ENCODE measurements around the gene ZNF385B. TPM values are rescaled to one million over a fixed set of nuclear protein-coding genes. Genes with fewer than 3 reads are reported as not detected.

ZNF385B gene
- total RNA-seq, 4 donors from 2014 or later = 2.2 to 5.0 (median 4.0) TPM

- peaks cover 0 to 16% (median 13%) of the 10 kb centered on the region in 4 donors for H3K4me1 ChIP-seq
- WGBS = 33% methylated on average over 5 of the region's 5 CpGs
- no peak overlapping the region for H3K4me3 ChIP-seq
- no peaks in the 10 kb centered on the region for H3K27me3 ChIP-seq
- TF ChIP-seq POLR2A (IDR thresholded peaks at IDR 0.05; ENCODE audit: low read depth) (no peak), POLR2AphosphoS5 (IDR thresholded peaks at IDR 0.05) (no peak), CTCF (IDR thresholded peaks at IDR 0.05) (no peak), EP300 (IDR thresholded peaks at IDR 0.05) (no peak)
- peak overlapping the region in 3 of 4 donors; percentile 24 to 44 (median 33) for H3K27ac ChIP-seq (replicated peaks in 1 of 4)
- intact Hi-C loops (cut with DNase I) = no loop called here
- no peaks in the 10 kb centered on the region for H3K9me3 ChIP-seq
- no peaks in the 10 kb centered on the region for H3K36me3 ChIP-seq
- no peak for DNase-seq (ENCODE audit: extremely low spot score)
Measured at GRCh38 chr2:179487010-179487731, 374.2 kb downstream of the ZNF385B start.

GRCh38 chr2:179483131-179483530 is 378.3 kb downstream of the ZNF385B start:
- Histone ChIP-seq H3K36me3 (no peaks in the 10 kb centered on the region), H3K4me3 (no peak overlapping the region), H3K9me3 (no peaks in the 10 kb centered on the region), H3K27ac (replicated peaks in 1 of 4) (no peak overlapping the region), H3K4me1 (peaks cover 0 to 27% (median 24%) of the 10 kb centered on the region in 4 donors), H3K27me3 (no peaks in the 10 kb centered on the region)
- DNase-seq (ENCODE audit: extremely low spot score) = no peak
- intact Hi-C loops (cut with DNase I) = no loop called here
- WGBS = 77% methylated on average over 6 of the region's 6 CpGs
- no peak for TF ChIP-seq POLR2A (IDR thresholded peaks at IDR 0.05; ENCODE audit: low read depth)
- no peak for TF ChIP-seq EP300 (IDR thresholded peaks at IDR 0.05)
- no peak for TF ChIP-seq POLR2AphosphoS5 (IDR thresholded peaks at IDR 0.05)
- TF ChIP-seq CTCF (IDR thresholded peaks at IDR 0.05) = no peak

GRCh38 chr2:179479947-179480346 is 381.5 kb downstream of the ZNF385B start:
- Histone ChIP-seq H3K9me3 (no peaks in the 10 kb centered on the region), H3K4me1 (peaks cover 0 to 11% (median 10%) of the 10 kb centered on the region in 4 donors), H3K27ac (replicated peaks in 1 of 4) (no peak overlapping the region), H3K4me3 (no peak overlapping the region), H3K27me3 (no peaks in the 10 kb centered on the region), H3K36me3 (no peaks in the 10 kb centered on the region)
- 60% methylated on average over 3 of the region's 3 CpGs for WGBS
- TF ChIP-seq POLR2AphosphoS5 (IDR thresholded peaks at IDR 0.05) = no peak
- TF ChIP-seq CTCF (IDR thresholded peaks at IDR 0.05) = no peak
- TF ChIP-seq EP300 (IDR thresholded peaks at IDR 0.05) = no peak
- no peak for TF ChIP-seq POLR2A (IDR thresholded peaks at IDR 0.05; ENCODE audit: low read depth)
- intact Hi-C loops (cut with DNase I) = no loop called here
- no peak for DNase-seq (ENCODE audit: extremely low spot score)

- TF ChIP-seq POLR2A (IDR thresholded peaks at IDR 0.05; ENCODE audit: low read depth) (no peak), EP300 (IDR thresholded peaks at IDR 0.05) (no peak), POLR2AphosphoS5 (IDR thresholded peaks at IDR 0.05) (no peak), CTCF (IDR thresholded peaks at IDR 0.05) (no peak)
- Histone ChIP-seq H3K4me3 (no peak overlapping the region), H3K27ac (replicated peaks in 1 of 4) (no peak overlapping the region), H3K36me3 (no peaks in the 10 kb centered on the region), H3K9me3 (no peaks in the 10 kb centered on the region), H3K4me1 (peaks cover 0 to 11% (median 10%) of the 10 kb centered on the region in 4 donors), H3K27me3 (no peaks in the 10 kb centered on the region)
- no peak for DNase-seq (ENCODE audit: extremely low spot score)
- intact Hi-C loops (cut with DNase I) = no loop called here
Measured at GRCh38 chr2:179478771-179479170, 382.6 kb downstream of the ZNF385B start.

- intact Hi-C loops (cut with DNase I) = no loop called here
- WGBS = 77% methylated on average over 2 of the region's 2 CpGs
Measured at GRCh38 chr2:179470992-179471391, 390.4 kb downstream of the ZNF385B start.

More at GRCh38 chr2:179470992-179471391, 390.4 kb downstream of the ZNF385B start:
- no peak for DNase-seq (ENCODE audit: extremely low spot score)
- Histone ChIP-seq H3K27me3 (no peaks in the 10 kb centered on the region), H3K36me3 (no peaks in the 10 kb centered on the region), H3K9me3 (no peaks in the 10 kb centered on the region), H3K4me3 (no peak overlapping the region), H3K27ac (replicated peaks in 1 of 4) (no peak overlapping the region), H3K4me1 (no peaks in the 10 kb centered on the region)
- TF ChIP-seq EP300 (IDR thresholded peaks at IDR 0.05) (no peak), POLR2A (IDR thresholded peaks at IDR 0.05; ENCODE audit: low read depth) (no peak), POLR2AphosphoS5 (IDR thresholded peaks at IDR 0.05) (no peak), CTCF (IDR thresholded peaks at IDR 0.05) (no peak)

All from esophagus muscularis mucosa (tissue), 4 donors.